Colonic mucosa (tissue), 4 donors: ENCODE measurements around the gene CHURC1. TPM values are rescaled to one million over a fixed set of nuclear protein-coding genes. Genes with fewer than 3 reads are reported as not detected.

Experiments
- DNase-seq: peaks from one replicate; pipeline ENCODE4 v3.0.0-alpha.2; 2020
- H3K27ac ChIP-seq: fragments of 200-600 bp; one replicate; pipeline ENCODE4 v1.8.0; 2021
- H3K27me3 ChIP-seq: fragments of 200-600 bp; one replicate; pipeline ENCODE4 v1.8.0; 2021
- H3K36me3 ChIP-seq: fragments of 200-600 bp; one replicate; pipeline ENCODE4 v1.8.0; 2021
- H3K4me1 ChIP-seq: fragments of 200-600 bp; one replicate; pipeline ENCODE4 v1.8.0; 2021; ENCODE audit warnings: mild to moderate bottlenecking
- H3K4me3 ChIP-seq: fragments of 200-600 bp; one replicate; pipeline ENCODE4 v1.8.0; 2021
- H3K9ac ChIP-seq, 2 donors: one replicate each; pipeline ENCODE4 v1.7.0; 2013; ENCODE audit warnings: control low read depth in 2 of 2, low read depth in 2 of 2, low read length in 2 of 2
- H3K9me3 ChIP-seq: fragments of 200-600 bp; one replicate; pipeline ENCODE4 v1.8.0; 2021
- intact Hi-C: fragments of 100-400 bp; cut with DNase I; formaldehyde crosslinking; loops from one replicate; pipeline ENCODE4 v1.14.1; 2022
- total RNA-seq, 2 donors: library from RNA; stranded (reverse); fragmentation: NEBNext Ultra II Directional in 1 of 2; extraction: Animal tissue kit (Norgen Biotek cat#: 25700) in 1 of 2; gene quantifications; one replicate each; pipeline ENCODE4 v1.2.1, GENCODE V29; 2021
- TF ChIP-seq, protein P1 (sequence below): fragments of 200-600 bp; IDR thresholded peaks from one replicate; pipeline ENCODE4 v1.8.0; 2022; ENCODE audit warnings: antibody characterized with exemption, mild to moderate bottlenecking
- donor health status: healthy.
- donor health status: DM: no; HTN: no; CAD: no.
- donor health status: DM: no; HTN: no; CAD: no.

Gene CHURC1
- total RNA-seq, 2 donors from 2014 or later = 46.5 to 57.7 TPM

DNA sequence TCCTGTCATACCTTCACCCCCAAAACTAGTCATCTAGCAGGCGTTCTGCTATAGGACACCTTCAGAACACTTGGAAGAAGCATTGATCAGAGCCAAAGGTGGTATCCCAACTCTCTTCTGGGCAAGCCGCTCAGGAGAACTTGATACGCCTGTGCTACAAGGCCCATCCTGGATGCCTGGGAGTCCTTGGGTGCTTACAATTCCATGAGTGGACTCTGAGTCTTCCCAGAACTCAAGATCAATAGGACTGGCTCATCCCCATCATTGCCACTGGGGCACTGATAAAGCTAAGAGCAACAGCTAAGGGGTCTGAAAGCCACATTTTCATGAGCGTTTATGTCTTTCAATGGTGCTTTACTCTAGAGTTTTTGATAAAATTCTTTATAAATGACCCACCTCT lies 36.4 kb upstream of the CHURC1 start:
- TF ChIP-seq, protein P1, sequence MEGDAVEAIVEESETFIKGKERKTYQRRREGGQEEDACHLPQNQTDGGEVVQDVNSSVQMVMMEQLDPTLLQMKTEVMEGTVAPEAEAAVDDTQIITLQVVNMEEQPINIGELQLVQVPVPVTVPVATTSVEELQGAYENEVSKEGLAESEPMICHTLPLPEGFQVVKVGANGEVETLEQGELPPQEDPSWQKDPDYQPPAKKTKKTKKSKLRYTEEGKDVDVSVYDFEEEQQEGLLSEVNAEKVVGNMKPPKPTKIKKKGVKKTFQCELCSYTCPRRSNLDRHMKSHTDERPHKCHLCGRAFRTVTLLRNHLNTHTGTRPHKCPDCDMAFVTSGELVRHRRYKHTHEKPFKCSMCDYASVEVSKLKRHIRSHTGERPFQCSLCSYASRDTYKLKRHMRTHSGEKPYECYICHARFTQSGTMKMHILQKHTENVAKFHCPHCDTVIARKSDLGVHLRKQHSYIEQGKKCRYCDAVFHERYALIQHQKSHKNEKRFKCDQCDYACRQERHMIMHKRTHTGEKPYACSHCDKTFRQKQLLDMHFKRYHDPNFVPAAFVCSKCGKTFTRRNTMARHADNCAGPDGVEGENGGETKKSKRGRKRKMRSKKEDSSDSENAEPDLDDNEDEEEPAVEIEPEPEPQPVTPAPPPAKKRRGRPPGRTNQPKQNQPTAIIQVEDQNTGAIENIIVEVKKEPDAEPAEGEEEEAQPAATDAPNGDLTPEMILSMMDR = no peak
- Histone ChIP-seq H3K9me3 (no peaks in the 10 kb centered on the region), H3K4me1 (no peaks in the 10 kb centered on the region), H3K9ac (no peak overlapping the region), H3K4me3 (no peak overlapping the region), H3K27me3 (peaks cover 17% of the 10 kb centered on the region), H3K36me3 (no peaks in the 10 kb centered on the region), H3K27ac (no peak overlapping the region)
- no peak for DNase-seq
- intact Hi-C loops = no loop called here

DNA sequence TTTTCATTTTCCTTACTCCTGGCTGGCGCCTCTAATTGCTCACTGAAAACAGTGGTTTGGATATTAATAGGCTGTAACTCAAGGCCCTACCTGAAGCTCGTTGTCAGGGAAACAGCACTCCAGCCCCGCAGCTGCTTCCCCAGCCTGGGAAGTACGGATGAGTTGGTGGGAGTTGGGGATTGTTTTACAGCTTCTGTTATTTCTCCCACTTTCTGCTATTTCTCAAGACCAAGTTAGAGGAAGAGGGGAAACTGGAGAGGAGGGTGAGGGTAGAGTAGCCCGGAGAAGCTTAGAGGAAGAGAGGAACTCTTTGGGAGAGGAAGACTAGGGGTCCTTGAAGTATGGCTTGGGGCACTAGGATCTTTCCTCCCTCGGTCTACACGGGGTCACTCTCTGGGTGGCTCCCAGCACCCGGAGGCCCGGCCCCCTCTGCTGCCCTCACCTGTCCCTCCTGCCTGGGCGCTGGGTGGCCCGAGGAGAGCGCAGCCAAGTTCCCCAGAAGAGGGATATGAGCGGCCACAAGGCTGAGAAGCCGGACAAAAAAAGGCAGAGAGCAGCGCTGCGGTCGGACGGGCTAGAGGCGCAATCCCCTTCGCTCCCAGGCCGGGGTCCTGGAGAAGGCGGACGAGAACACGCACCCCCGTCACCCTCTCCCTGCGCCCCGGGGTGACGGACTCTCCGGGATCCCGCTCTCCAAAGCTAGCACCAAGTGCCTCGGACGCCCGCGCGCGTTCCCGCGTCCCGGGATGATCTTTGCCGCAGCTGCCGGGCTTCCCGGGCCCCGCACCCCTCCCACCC lies 35.2 kb upstream of the CHURC1 start:
- Histone ChIP-seq H3K27ac (no peak overlapping the region), H3K4me3 (peak overlapping the region; percentile 52), H3K9ac (peak overlapping the region in 1 of 2 donors; percentile 35), H3K9me3 (no peaks in the 10 kb centered on the region), H3K27me3 (peaks cover 17% of the 10 kb centered on the region), H3K36me3 (no peaks in the 10 kb centered on the region), H3K4me1 (no peaks in the 10 kb centered on the region)
- intact Hi-C loops = no loop called here
- peak; percentile 20 for DNase-seq
- TF ChIP-seq, protein P1 = no peak

DNA sequence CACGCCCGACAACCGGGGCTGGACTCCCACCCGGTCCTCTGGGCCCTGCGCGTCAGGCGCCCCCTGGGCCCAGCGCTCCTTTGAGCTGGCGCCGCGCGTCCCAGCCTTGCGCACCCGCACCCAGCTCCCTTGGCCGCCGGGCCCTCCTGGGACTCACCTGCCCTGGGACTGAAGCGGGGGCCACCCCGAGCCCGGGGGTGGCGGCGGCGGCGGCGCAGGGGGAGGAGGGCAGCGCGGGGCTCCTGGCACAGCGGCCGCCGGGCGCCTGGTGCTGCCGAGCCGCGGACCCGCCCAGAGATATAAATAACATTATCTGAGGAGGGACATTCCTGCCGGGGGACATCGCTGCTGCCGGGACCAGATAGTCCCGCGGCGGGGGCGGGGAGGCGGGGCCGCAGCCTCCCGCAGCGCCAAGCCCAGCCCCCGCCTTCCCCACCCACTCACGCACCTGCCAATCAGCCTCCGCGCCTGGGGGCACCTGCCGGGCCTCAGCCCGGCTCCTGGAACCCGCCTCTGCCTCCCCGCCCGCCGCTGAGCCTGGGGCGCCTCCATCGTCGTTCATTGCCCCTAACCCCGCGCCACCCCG lies 34.5 kb upstream of the CHURC1 start, which contains the start of gene SPTB:
Gene SPTB, minus strand, starts transcription at position 273 of the 586 bp plus-strand sequence. CDS start 56,813 bp downstream, outside the sequence.
- Histone ChIP-seq H3K36me3 (no peaks in the 10 kb centered on the region), H3K27me3 (peaks cover 17% of the 10 kb centered on the region), H3K27ac (no peak within 1 kb of the TSS), H3K4me3 (peak within 1 kb of the TSS; percentile 52), H3K9ac (peak within 1 kb of the TSS; percentile 26 to 35), H3K4me1 (no peaks in the 10 kb centered on the region), H3K9me3 (no peaks in the 10 kb centered on the region)
- DNase-seq = peak; percentile 72
- intact Hi-C loops = no loop called here
- TF ChIP-seq, protein P1 = no peak

DNA sequence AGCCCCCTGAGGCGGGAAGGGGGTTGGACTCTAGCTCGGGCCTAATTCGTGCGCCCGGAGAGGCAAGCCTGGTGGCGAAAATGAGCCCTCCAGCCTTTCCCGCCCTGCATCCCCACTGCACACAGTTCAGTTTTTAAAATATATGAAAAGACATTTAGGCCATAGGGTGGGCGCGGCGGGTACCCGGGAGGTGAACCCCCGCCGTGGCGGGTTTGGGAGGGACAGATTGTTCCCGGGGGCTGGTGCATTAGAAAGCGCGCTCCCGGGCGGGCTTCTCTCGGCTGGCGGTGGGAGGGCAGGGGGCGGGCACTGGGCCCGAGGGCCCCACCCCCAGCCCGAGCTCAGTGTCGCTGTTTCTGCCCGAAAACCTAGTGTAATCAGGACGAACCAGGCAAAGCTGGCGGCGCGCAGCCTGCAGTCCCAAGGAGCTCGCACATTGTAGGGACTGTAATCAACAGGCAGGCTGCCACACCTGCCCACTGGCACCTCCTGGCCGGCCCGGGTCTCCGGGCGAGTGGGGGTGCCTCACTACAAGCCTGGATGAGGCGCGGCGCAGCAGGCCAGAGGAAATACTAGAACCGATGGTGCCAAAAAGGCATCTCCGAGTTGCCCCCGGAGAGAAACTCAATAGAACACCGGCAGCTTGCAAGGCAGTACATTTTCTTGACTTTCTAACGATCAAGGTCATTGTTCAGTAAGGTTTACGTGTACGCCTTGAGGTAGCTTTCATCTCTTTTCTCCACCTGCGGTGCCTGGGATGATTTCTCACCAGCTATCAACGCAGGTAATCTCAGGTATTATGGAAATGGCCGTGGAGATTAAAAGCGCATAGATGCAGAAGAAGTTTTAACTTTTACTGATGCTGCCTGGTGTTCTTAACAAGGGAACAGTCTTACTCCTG lies 33.8 kb upstream of the CHURC1 start:
- peak overlapping the region; percentile 52 for H3K4me3 ChIP-seq
- no peak overlapping the region for H3K27ac ChIP-seq
- no peaks in the 10 kb centered on the region for H3K36me3 ChIP-seq
- no peaks in the 10 kb centered on the region for H3K9me3 ChIP-seq
- intact Hi-C loops = no loop called here
- peaks cover 17% of the 10 kb centered on the region for H3K27me3 ChIP-seq
- peak; percentile 72 for DNase-seq
- peak overlapping the region in 1 of 2 donors; percentile 26 for H3K9ac ChIP-seq
- no peaks in the 10 kb centered on the region for H3K4me1 ChIP-seq
- TF ChIP-seq, protein P1 = no peak

DNA sequence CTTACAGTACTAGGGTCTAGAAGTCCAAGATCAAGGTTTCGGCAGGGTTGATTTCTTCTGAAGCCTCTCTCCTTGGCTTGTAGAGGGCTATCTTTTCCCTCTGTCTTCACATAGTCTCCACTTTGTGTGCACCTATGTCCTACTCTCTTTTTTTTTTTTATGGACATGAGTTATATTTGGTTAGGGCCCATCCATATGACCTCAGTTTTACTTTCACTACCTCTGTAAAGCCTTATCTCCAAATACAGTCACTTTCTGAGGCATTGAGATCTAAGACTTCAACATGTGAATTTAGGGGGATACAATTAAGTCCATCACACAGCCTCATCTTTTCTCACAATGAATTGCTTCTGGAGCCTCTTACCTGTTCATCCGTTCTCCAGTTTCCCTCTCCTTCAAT lies 28.7 kb upstream of the CHURC1 start:
- H3K27me3 ChIP-seq = peaks cover 9% of the 10 kb centered on the region
- no peaks in the 10 kb centered on the region for H3K9me3 ChIP-seq
- H3K36me3 ChIP-seq = no peaks in the 10 kb centered on the region
- intact Hi-C loops = no loop called here
- TF ChIP-seq, protein P1 = no peak
- no peak for DNase-seq
- H3K4me1 ChIP-seq = no peaks in the 10 kb centered on the region
- no peak overlapping the region for H3K27ac ChIP-seq
- H3K9ac ChIP-seq = no peak overlapping the region
- no peak overlapping the region for H3K4me3 ChIP-seq
